K562 (cell line): ENCODE measurements around the gene KIF24.

Experiments used
- CBX8 ChIP-seq: fragments of 200-600 bp; sonication (generic); IDR thresholded peaks from 2 replicates; pipeline ENCODE4 v1.6.1; 2012; ENCODE audit warnings: borderline replicate concordance, mixed run types, low read depth, mild to moderate bottlenecking, moderate library complexity, mixed read lengths, low read length, control low read depth, inconsistent platforms; ENCODE audit not compliant: poor library complexity, severe bottlenecking; ENCODE audit errors: extremely low read depth
- EP300 ChIP-seq: IDR thresholded peaks from 2 replicates; pipeline ENCODE4 v1.6.1; 2012; ENCODE audit warnings: low read length, improper control_type of control experiment
- IRF2 ChIP-seq: sonication (generic); formaldehyde crosslinking; IDR thresholded peaks from 2 replicates; pipeline ENCODE4 v1.8.1; 2022; ENCODE audit warnings: mild to moderate bottlenecking, missing genetic modification reagents
- ZC3H11A ChIP-seq: IDR thresholded peaks from 2 replicates; pipeline ENCODE4 v1.6.1; 2012; ENCODE audit warnings: low read depth, low read length, improper control_type of control experiment
- TF ChIP-seq, protein P1 (sequence below), 2 experiments: fragments of 200-800 bp in 1 of 2; sonication (Bioruptor generic) in 1 of 2; sonication (generic) in 1 of 2; formaldehyde crosslinking in 1 of 2; IDR thresholded peaks in 1 of 2; conservative IDR thresholded peaks in 1 of 2; 2 replicates each; pipeline versions ENCODE4 v1.5.0 to v1.6.1; 2016 to 2020; ENCODE audit warnings: missing compliant biosample characterization in 1 of 2, missing genetic modification characterization in 1 of 2, missing genetic modification reagents in 1 of 2
- TF ChIP-seq, protein P2 (sequence below): fragments of 250-450 bp; sonication (Bioruptor Pico); IDR thresholded peaks from 2 replicates; pipeline ENCODE4 v1.8.0; 2022; ENCODE audit warnings: moderate library complexity, mild to moderate bottlenecking, inconsistent platforms
- TF ChIP-seq, protein P3 (sequence below): sonication (generic); formaldehyde crosslinking; IDR thresholded peaks from 2 replicates; pipeline ENCODE4 v1.8.1; 2022; ENCODE audit warnings: missing genetic modification reagents

DNA sequence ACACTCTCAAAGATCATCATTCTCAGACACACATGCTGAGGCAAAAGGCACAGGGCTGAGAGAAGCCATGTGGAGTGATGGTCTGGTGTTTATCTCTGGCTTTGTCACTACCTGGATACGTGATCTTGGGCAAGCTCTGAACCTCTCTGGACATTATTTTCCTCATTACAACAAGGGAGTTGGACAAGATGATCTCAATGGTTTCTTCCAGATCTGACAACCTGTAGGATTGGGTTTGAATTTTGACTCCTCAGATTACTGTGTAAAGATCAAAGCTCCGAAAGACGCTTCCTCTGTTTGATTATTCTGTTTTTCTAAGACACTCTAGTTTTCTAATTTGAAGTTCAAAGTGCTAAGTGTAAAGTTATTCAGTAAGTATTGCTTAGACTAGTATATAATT, 20.3 kb upstream of the KIF24 start:
- no peak for TF ChIP-seq EP300
- TF ChIP-seq, protein P1, sequence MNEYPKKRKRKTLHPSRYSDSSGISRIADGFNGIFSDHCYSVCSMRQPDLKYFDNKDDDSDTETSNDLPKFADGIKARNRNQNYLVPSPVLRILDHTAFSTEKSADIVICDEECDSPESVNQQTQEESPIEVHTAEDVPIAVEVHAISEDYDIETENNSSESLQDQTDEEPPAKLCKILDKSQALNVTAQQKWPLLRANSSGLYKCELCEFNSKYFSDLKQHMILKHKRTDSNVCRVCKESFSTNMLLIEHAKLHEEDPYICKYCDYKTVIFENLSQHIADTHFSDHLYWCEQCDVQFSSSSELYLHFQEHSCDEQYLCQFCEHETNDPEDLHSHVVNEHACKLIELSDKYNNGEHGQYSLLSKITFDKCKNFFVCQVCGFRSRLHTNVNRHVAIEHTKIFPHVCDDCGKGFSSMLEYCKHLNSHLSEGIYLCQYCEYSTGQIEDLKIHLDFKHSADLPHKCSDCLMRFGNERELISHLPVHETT (CRISPR knock-in tag; conservative IDR thresholded peaks at IDR 0.05 in 1 of 2, IDR thresholded peaks at IDR 0.05 in 1 of 2) = no peak
- no peak for TF ChIP-seq IRF2 (CRISPR knock-in tag)
- no peak for TF ChIP-seq CBX8
- TF ChIP-seq, protein P2, sequence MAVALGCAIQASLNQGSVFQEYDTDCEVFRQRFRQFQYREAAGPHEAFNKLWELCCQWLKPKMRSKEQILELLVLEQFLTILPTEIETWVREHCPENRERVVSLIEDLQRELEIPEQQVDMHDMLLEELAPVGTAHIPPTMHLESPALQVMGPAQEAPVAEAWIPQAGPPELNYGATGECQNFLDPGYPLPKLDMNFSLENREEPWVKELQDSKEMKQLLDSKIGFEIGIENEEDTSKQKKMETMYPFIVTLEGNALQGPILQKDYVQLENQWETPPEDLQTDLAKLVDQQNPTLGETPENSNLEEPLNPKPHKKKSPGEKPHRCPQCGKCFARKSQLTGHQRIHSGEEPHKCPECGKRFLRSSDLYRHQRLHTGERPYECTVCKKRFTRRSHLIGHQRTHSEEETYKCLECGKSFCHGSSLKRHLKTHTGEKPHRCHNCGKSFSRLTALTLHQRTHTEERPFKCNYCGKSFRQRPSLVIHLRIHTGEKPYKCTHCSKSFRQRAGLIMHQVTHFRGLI (CRISPR knock-in tag) = no peak
- TF ChIP-seq, protein P3, sequence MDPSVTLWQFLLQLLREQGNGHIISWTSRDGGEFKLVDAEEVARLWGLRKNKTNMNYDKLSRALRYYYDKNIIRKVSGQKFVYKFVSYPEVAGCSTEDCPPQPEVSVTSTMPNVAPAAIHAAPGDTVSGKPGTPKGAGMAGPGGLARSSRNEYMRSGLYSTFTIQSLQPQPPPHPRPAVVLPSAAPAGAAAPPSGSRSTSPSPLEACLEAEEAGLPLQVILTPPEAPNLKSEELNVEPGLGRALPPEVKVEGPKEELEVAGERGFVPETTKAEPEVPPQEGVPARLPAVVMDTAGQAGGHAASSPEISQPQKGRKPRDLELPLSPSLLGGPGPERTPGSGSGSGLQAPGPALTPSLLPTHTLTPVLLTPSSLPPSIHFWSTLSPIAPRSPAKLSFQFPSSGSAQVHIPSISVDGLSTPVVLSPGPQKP (CRISPR knock-in tag) = no peak
- TF ChIP-seq ZC3H11A = no peak
